GM19372 (cell line): Measurements from ENCODE around the gene PRKAG2.

Experiments
- ATAC-seq: cut with Tn5 transposase; IDR thresholded peaks from one replicate; pipeline ENCODE4 v1.9.1; 2021; ENCODE audit warnings: mild to moderate bottlenecking, low read depth, moderate library complexity; ENCODE audit not compliant: unreplicated experiment

Gene PRKAG2

DNA sequence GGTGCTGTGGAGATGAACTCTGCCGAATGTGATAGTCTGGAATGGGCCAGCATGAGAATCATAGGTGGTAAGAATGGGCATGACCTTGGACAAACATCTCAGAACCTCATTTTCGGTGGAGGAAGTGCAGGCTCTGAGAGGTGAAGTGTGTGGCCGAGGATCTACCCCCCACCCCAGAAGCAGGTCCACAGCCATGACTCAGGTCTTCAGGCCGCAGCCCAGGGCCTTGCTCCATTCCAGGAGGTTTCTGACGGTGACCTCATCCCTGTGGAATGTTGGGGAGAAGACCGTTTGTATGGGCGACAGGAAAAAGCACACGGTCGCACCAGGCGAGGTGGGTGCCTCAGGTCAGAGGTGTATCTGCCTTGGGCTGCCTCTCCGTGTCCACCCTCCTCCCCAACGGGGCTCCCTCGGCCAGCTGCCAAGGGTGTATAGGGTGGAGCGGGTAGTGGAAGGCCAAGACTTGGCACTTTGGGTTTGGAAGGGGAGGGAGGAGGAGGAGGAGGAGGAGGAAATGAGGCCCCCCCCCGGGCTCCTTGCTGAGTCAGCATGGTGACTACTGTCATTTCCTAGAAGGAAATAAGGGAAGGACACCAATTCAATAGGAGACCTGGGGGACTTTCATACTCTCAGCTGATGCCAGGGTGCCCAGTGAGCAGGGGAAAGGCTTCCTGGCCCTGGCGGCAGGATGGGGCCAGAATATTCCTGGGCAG, 189.2 kb downstream of the PRKAG2 start:
- no peak for ATAC-seq

DNA sequence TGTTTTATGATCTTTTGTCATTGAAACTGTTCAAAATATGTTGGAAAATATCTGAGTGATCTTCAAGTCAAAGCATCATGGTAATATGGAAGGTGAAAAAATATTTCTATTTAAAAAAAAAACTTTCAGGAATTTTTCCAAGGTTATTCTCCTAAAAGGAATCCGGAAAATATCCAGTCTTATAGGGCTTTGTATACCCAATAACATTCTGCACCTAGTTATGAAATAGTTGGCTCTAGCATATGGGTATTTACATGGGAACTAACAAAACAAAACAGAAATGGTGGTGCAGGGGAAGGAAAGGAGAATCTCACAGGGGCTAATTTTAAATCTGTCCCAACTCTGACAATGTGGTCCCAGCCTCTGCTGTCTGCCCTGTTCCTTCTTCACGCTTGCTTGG, 190.1 kb downstream of the PRKAG2 start:
- ATAC-seq: no peak

- no peak for ATAC-seq
Observed at GRCh38 chr7:151686016-151686766, 190.7 kb downstream of the PRKAG2 start.

GRCh38 chr7:151684408-151685175, 192.3 kb downstream of the PRKAG2 start:
- no peak for ATAC-seq

- no peak for ATAC-seq
Observed at GRCh38 chr7:151683615-151684407, 193.1 kb downstream of the PRKAG2 start.

GRCh38 chr7:151682831-151683614, 193.9 kb downstream of the PRKAG2 start:
- ATAC-seq: no peak

DNA sequence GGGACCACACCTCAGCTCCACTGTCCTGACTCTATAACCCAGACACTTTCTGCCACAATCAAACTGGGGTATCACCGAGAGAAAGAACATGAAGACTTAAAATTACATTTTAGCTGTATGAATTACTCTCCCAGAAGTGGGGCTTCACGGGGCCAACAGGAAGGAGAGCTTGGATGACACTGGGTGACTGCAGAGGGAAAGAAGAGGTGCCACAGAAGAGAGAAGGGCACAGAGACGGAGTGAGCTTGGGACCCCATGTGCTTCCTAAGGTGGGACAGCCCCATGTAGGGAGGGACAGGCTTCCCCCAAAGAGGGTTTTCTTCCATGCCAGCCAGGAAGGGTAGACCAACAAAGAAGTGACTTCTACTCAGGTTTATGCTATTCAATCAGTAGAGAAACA, 195.2 kb downstream of the PRKAG2 start:
- no peak for ATAC-seq

DNA sequence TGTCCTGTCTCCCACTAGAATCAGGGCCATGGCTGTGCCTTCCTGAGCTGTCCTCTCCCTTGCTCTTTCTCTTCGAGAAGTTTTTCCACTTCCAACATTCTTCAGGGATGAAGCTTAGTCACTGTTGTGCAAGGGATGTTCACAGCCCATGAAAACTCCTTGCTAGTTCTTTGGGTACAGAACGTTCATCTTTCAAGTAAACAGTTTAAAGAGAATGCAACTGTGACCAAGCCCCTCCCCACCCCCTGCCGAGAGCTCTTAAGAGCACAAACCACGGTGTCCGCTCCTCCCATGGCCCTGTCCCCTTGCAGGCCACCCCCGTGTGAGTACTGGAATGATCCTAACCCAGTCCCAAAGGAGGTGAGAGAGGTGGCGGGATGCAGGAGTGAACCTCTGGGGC, 196.1 kb downstream of the PRKAG2 start:
- ATAC-seq: no peak

GRCh38 chr7:151679881-151680612, 196.9 kb downstream of the PRKAG2 start:
- ATAC-seq: no peak

GRCh38 chr7:151679071-151679708, 197.7 kb downstream of the PRKAG2 start:
- no peak for ATAC-seq

DNA sequence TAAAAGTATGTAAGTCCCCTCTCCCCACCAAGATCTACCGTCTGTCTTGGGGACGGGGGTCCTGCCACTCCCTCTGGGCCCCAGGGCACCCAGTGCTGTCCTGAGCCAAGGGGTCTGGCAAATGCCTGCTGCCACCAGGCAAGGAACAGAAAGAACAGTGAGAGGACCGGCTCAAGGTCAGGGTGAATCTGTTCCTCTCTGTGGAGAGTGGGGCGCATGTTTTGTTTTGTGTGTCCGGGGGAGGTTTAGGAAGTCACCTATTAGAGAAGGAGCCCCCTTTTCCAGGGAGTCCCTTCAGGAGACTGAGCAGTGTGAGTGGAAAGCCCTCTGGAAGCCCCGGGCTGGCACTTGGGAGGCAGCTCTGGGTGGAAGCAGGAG, 198.7 kb downstream of the PRKAG2 start:
- ATAC-seq: no peak

GRCh38 chr7:151677581-151678226, 199.2 kb downstream of the PRKAG2 start:
- no peak for ATAC-seq

GRCh38 chr7:151676759-151677158, 200.2 kb downstream of the PRKAG2 start:
- no peak for ATAC-seq

- ATAC-seq: no peak
Observed at GRCh38 chr7:151675196-151675920, 201.6 kb downstream of the PRKAG2 start.

DNA sequence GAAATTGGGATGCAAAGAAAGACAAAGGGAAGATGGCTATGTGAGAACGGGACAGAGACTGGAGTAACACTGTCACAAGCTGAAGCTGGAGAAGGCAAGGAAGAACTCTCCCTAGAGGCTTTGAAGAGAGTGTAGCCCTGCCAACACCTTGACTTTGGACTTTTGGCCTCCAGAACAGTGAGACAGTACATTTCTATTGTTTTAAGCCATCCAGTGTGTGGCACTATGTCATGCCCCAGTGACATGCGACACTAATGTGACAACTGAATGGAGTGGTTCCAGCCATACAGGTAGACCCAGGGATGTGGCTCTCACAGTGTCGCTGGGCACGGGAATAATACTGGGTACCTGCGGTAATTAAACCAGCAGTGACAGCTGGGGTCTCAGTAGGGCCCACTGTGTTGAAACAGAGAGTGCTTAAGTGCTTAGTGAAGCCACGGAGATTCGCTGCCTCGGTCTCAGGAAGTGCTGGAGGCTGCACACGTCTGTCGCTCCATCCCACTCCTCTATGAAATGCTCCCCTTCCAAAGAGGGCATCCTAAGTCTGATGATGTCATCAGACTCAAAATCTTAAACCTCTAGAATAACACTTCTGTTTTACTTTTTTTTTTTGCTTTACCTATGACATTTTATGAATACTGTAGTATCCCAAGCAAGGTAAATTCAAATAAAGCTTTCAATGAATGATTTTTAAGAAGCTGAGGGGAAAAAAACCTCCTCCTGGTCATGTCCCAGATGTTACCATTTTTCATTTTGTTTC, 202.6 kb downstream of the PRKAG2 start:
- ATAC-seq: no peak

GRCh38 chr7:151673216-151673615, 203.7 kb downstream of the PRKAG2 start:
- no peak for ATAC-seq

GRCh38 chr7:151672716-151673115, 204.2 kb downstream of the PRKAG2 start:
- no peak for ATAC-seq
